HL-60 (cell line): ENCODE measurements around the gene ARRB1.

Experiments used
- POLR2AphosphoS5 ChIP-seq: IDR thresholded peaks from 2 replicates; pipeline ENCODE4 v1.6.1; 2012; ENCODE audit warnings: low read depth
- TF ChIP-seq, protein P1 (sequence below): IDR thresholded peaks from 2 replicates; pipeline ENCODE4 v1.6.1; 2012; ENCODE audit warnings: low read depth; ENCODE audit not compliant: insufficient replicate concordance
- TF ChIP-seq, protein P2 (sequence below): IDR thresholded peaks from one replicate; pipeline ENCODE4 v1.5.1; 2011; ENCODE audit warnings: low read length, control low read depth, inconsistent platforms; ENCODE audit not compliant: insufficient read depth

DNA sequence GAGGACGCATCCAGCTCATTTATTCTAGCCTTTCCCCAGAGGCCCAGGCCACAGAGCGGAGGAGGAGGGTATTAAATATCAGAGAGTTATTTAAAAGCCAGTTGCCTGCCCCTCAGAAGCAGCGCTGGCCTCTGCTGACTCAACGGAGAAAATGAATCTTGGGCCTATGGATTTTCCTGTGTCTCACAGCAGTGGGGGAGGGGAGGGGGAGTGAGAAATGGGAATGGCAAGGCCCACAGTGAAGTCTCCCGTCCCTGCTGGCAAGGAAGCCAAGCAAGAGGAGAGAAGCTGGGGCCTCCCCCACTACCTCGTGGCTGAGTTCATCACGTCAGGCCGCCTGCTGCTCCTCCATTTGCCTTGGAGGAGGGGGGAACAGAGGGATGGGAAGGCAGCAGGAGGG lies 115.4 kb downstream of the ARRB1 start:
- TF ChIP-seq, protein P1, sequence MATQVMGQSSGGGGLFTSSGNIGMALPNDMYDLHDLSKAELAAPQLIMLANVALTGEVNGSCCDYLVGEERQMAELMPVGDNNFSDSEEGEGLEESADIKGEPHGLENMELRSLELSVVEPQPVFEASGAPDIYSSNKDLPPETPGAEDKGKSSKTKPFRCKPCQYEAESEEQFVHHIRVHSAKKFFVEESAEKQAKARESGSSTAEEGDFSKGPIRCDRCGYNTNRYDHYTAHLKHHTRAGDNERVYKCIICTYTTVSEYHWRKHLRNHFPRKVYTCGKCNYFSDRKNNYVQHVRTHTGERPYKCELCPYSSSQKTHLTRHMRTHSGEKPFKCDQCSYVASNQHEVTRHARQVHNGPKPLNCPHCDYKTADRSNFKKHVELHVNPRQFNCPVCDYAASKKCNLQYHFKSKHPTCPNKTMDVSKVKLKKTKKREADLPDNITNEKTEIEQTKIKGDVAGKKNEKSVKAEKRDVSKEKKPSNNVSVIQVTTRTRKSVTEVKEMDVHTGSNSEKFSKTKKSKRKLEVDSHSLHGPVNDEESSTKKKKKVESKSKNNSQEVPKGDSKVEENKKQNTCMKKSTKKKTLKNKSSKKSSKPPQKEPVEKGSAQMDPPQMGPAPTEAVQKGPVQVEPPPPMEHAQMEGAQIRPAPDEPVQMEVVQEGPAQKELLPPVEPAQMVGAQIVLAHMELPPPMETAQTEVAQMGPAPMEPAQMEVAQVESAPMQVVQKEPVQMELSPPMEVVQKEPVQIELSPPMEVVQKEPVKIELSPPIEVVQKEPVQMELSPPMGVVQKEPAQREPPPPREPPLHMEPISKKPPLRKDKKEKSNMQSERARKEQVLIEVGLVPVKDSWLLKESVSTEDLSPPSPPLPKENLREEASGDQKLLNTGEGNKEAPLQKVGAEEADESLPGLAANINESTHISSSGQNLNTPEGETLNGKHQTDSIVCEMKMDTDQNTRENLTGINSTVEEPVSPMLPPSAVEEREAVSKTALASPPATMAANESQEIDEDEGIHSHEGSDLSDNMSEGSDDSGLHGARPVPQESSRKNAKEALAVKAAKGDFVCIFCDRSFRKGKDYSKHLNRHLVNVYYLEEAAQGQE = no peak
- TF ChIP-seq, protein P2, sequence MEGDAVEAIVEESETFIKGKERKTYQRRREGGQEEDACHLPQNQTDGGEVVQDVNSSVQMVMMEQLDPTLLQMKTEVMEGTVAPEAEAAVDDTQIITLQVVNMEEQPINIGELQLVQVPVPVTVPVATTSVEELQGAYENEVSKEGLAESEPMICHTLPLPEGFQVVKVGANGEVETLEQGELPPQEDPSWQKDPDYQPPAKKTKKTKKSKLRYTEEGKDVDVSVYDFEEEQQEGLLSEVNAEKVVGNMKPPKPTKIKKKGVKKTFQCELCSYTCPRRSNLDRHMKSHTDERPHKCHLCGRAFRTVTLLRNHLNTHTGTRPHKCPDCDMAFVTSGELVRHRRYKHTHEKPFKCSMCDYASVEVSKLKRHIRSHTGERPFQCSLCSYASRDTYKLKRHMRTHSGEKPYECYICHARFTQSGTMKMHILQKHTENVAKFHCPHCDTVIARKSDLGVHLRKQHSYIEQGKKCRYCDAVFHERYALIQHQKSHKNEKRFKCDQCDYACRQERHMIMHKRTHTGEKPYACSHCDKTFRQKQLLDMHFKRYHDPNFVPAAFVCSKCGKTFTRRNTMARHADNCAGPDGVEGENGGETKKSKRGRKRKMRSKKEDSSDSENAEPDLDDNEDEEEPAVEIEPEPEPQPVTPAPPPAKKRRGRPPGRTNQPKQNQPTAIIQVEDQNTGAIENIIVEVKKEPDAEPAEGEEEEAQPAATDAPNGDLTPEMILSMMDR = no peak
- TF ChIP-seq POLR2AphosphoS5 = no peak
